A549 (cell line): ENCODE results near the gene PCDH9. TPM values are rescaled to one million over a fixed set of nuclear protein-coding genes. Genes with fewer than 3 reads are reported as not detected.

Source experiments
- ATAC-seq, 2 experiments: fragments of 200-7000 bp in 1 of 2; fragments of >200 bp in 1 of 2; cut with Nextera tagmentation in 1 of 2; cut with Tn5 transposase in 1 of 2; 3 replicates each; pipeline versions ENCODE4 v1.8.0 to v1.9.1; 2018 to 2020; ENCODE audit warnings: mild to moderate bottlenecking in 1 of 2, moderate library complexity in 1 of 2
- CTCF ChIA-PET: fragments of 300-600 bp; sonication (Branson Sonifier 250); formaldehyde crosslinking; extraction: SDS; loops from one replicate; lab custom pipeline; 2021; ENCODE audit warnings: antibody characterized with exemption, inconsistent platforms; lab: Yijun Ruan, JAX
- POLR2A ChIA-PET: fragments of 350-600 bp; formaldehyde crosslinking; extraction: SDS; loops from one replicate; lab custom pipeline; 2021; ENCODE audit warnings: antibody characterized with exemption, inconsistent platforms; lab: Yijun Ruan, JAX
- DNase-seq, 2 experiments: peaks; one replicate each; pipeline versions ENCODE4 v3.0.0 to v3.0.0-alpha.2; 2011 to 2016; ENCODE audit warnings: low read depth in 1 of 2, low spot score in 1 of 2
- FAIRE-seq: peaks from 2 replicates; lab custom pipeline; 2011; peaks lifted over from hg19 to GRCh38; lab: Jason Lieb, UNC
- H3K27ac ChIP-seq, 2 experiments: fragments of >200 bp; sonication (Bioruptor Twin); formaldehyde crosslinking; 3 replicates each; pipeline ENCODE4 v1.5.1; 2016 to 2017
- H3K4me1 ChIP-seq: fragments of >200 bp; sonication (Bioruptor Twin); formaldehyde crosslinking; 3 replicates; pipeline ENCODE4 v1.6.1; 2016
- H3K4me2 ChIP-seq: fragments of >200 bp; sonication (Bioruptor Twin); formaldehyde crosslinking; 3 replicates; pipeline ENCODE4 v1.6.1; 2016
- H3K4me3 ChIP-seq: fragments of >200 bp; sonication (Bioruptor Twin); formaldehyde crosslinking; 3 replicates; pipeline ENCODE4 v1.5.1; 2016
- H3K9me3 ChIP-seq: fragments of >200 bp; sonication (Bioruptor Twin); formaldehyde crosslinking; 3 replicates; pipeline ENCODE4 v1.6.1; 2016
- BHLHE40 ChIP-seq: IDR thresholded peaks from 2 replicates; pipeline ENCODE4 v1.6.1; 2012; ENCODE audit warnings: low read depth, low read length, inconsistent platforms
- CBX2 ChIP-seq: fragments of 200-600 bp; sonication (generic); IDR thresholded peaks from 2 replicates; pipeline ENCODE4 v1.6.1; 2016; ENCODE audit warnings: low read depth, mild to moderate bottlenecking, borderline replicate concordance
- CHD2 ChIP-seq: fragments of 150-350 bp; IDR thresholded peaks from 2 replicates; pipeline ENCODE4 v1.6.1; 2014; ENCODE audit warnings: low read length; ENCODE audit not compliant: partially characterized antibody
- EHF ChIP-seq: fragments of 250-450 bp; sonication (Bioruptor Pico); IDR thresholded peaks from 2 replicates; pipeline ENCODE4 v1.5.0; 2020; ENCODE audit warnings: mild to moderate bottlenecking
- EHMT2 ChIP-seq: fragments of 200-600 bp; sonication (generic); IDR thresholded peaks from 2 replicates; pipeline ENCODE4 v1.6.1; 2016; ENCODE audit warnings: antibody characterized with exemption, low read depth, mild to moderate bottlenecking, moderate library complexity
- EP300 ChIP-seq, 2 experiments: fragments of >200 bp; sonication (Bioruptor Twin); formaldehyde crosslinking; IDR thresholded peaks; 2 replicates in 1 of 2; 3 replicates in 1 of 2; pipeline ENCODE4 v1.6.1; 2016 to 2017
- ESRRA ChIP-seq: fragments of 150-350 bp; IDR thresholded peaks from 2 replicates; pipeline ENCODE4 v1.6.1; 2014; ENCODE audit warnings: mild to moderate bottlenecking, low read length, borderline replicate concordance
- FOSB ChIP-seq: fragments of 250-450 bp; sonication (Bioruptor Pico); IDR thresholded peaks from 2 replicates; pipeline ENCODE4 v1.5.0; 2020; ENCODE audit warnings: mild to moderate bottlenecking, moderate library complexity
- FOXS1 ChIP-seq: fragments of 250-450 bp; sonication (Bioruptor Pico); IDR thresholded peaks from 2 replicates; pipeline ENCODE4 v1.5.0; 2020; ENCODE audit warnings: mild to moderate bottlenecking, moderate library complexity
- HDAC2 ChIP-seq: fragments of 200-600 bp; sonication (generic); IDR thresholded peaks from 2 replicates; pipeline ENCODE4 v1.6.1; 2016
- KDM1A ChIP-seq: fragments of 200-600 bp; sonication (generic); IDR thresholded peaks from 2 replicates; pipeline ENCODE4 v1.6.1; 2016; ENCODE audit warnings: low read depth, mild to moderate bottlenecking
- MAZ ChIP-seq: fragments of 150-350 bp; IDR thresholded peaks from 2 replicates; pipeline ENCODE4 v1.6.1; 2014; ENCODE audit warnings: antibody characterized with exemption, low read depth, low read length, borderline replicate concordance
- NR3C1 ChIP-seq: fragments of >200 bp; sonication (Bioruptor Twin); formaldehyde crosslinking; IDR thresholded peaks from 3 replicates; pipeline ENCODE4 v1.6.1; 2017
- PHF8 ChIP-seq: fragments of 200-600 bp; sonication (generic); IDR thresholded peaks from 2 replicates; pipeline ENCODE4 v1.6.1; 2016; ENCODE audit warnings: low read depth, mild to moderate bottlenecking, antibody characterized with exemption, moderate library complexity, borderline replicate concordance
- POLR2AphosphoS2 ChIP-seq: conservative IDR thresholded peaks from 2 replicates; pipeline ENCODE4 v1.6.1; 2012; ENCODE audit warnings: low read length, improper control_type of control experiment, inconsistent platforms
- RFX5 ChIP-seq: fragments of 450-650 bp; IDR thresholded peaks from 2 replicates; pipeline ENCODE4 v1.7.1; 2014; ENCODE audit warnings: antibody characterized with exemption, mild to moderate bottlenecking, moderate library complexity
- RNF2 ChIP-seq: fragments of 200-600 bp; sonication (generic); IDR thresholded peaks from 2 replicates; pipeline ENCODE4 v1.6.1; 2016; ENCODE audit warnings: low read depth, mild to moderate bottlenecking, antibody characterized with exemption, moderate library complexity, borderline replicate concordance
- SREBF2 ChIP-seq: fragments of 450-650 bp; IDR thresholded peaks from 2 replicates; pipeline ENCODE4 v1.6.1; 2014; ENCODE audit warnings: mild to moderate bottlenecking, moderate library complexity
- ZC3H11A ChIP-seq: fragments of 450-650 bp; IDR thresholded peaks from 2 replicates; pipeline ENCODE4 v1.6.1; 2014; ENCODE audit warnings: antibody characterized with exemption, mild to moderate bottlenecking
- ZSCAN20 ChIP-seq: fragments of 250-450 bp; sonication (Bioruptor Pico); IDR thresholded peaks from 2 replicates; pipeline ENCODE4 v1.8.0; 2022; ENCODE audit warnings: mild to moderate bottlenecking, moderate library complexity
- WGBS: methylation state at CpG from one replicate; pipeline ENCODE4 v1.1.6; 2017; ENCODE audit errors: missing lambda C conversion rate; 5-methylcytosine and 5-hydroxymethylcytosine counted together
- polyA plus RNA-seq, 4 experiments: library from polyadenylated mRNA; depleted of rRNA in 3 of 4; stranded (reverse); fragments of >200 nt; fragmentation: RNase III in 1 of 4; extraction: RNeasy Plus Mini Kit Qiagen cat#74134 plus additional on column Dnase treatment in 1 of 4; gene quantifications; 2 replicates in 3 of 4; 3 replicates in 1 of 4; pipeline ENCODE4 v1.2.3, GENCODE V29; 2011 to 2017
- TF ChIP-seq, protein P1 (sequence below): fragments of 250-450 bp; sonication (Bioruptor Pico); IDR thresholded peaks from 2 replicates; pipeline ENCODE4 v1.5.0; 2020; ENCODE audit warnings: low read depth, mild to moderate bottlenecking, moderate library complexity
- TF ChIP-seq, protein P2 (sequence below): fragments of >200 bp; sonication (Bioruptor Twin); formaldehyde crosslinking; IDR thresholded peaks from 3 replicates; pipeline ENCODE4 v1.6.1; 2016
- TF ChIP-seq, protein P3 (sequence below): fragments of 150-350 bp; IDR thresholded peaks from 2 replicates; pipeline ENCODE4 v1.6.1; 2014; ENCODE audit warnings: low read depth, mild to moderate bottlenecking, low read length

The PCDH9 gene
- polyA plus RNA-seq, 2 of the 4 experiments (the other 2 are of a cell fraction) = 16.0 to 29.5 TPM

DNA sequence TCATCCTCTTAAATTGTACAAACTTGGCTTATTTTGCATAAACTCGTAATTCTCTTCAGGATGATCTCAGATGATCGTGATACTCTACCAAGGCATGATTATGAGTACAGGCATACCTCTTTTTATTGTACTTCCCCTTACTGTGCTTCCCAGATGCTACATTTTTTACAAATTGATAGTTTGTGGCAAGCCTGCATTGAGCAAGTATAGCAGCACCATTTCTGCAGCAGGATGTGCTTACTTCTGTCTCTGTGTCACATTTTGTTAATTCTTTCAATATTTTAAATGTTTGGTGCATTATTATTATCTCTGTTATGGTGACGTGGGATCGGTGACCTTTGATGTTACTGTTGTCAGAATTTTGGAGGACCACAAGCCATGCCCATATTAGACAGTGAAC, 752.3 kb downstream of the PCDH9 start:
- DNase-seq (no peak), FAIRE-seq (no peak)
- Histone ChIP-seq H3K4me2 (no peak overlapping the region), H3K4me1 (no peaks in the 10 kb centered on the region), H3K9me3 (no peaks in the 10 kb centered on the region)
- WGBS = 92% methylated on average over 4 of the region's 4 CpGs
- POLR2A ChIA-PET = no interaction called here
- TF ChIP-seq EP300 (IDR thresholded peaks at IDR 0.05) (no peak), HDAC2 (no peak), EHF (CRISPR knock-in tag) (no peak), EHMT2 (no peak), ZSCAN20 (CRISPR knock-in tag) (no peak), RFX5 (no peak), PHF8 (no peak), BHLHE40 (no peak), ZC3H11A (no peak), KDM1A (no peak), FOSB (CRISPR knock-in tag) (no peak), NR3C1 (no peak)
- TF ChIP-seq, protein P1, sequence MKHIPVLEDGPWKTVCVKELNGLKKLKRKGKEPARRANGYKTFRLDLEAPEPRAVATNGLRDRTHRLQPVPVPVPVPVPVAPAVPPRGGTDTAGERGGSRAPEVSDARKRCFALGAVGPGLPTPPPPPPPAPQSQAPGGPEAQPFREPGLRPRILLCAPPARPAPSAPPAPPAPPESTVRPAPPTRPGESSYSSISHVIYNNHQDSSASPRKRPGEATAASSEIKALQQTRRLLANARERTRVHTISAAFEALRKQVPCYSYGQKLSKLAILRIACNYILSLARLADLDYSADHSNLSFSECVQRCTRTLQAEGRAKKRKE (CRISPR knock-in tag) = no peak
- TF ChIP-seq, all 56 proteins: peak for 0
- no peak for ATAC-seq
- Histone ChIP-seq H3K4me3 (no peak overlapping the region), H3K27ac (no peak overlapping the region)
- CTCF ChIA-PET = no interaction called here

DNA sequence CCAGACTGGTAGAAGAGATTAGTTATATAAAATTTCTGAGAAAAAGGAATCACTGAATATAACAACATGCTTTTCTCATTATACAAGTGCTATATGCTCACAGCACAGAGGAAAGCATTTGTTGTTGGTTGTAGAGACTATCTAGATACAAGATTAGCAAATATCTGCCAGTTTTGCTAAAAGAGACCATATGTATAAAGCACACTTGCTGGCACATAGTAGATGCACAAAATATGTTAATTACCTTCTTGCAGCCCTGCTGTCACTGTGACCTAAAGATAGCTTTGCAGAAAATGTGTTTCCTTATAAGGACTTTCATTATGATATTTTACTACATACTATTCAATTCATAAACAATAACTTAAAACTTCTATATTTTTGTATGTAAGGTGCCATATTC, 755.1 kb downstream of the PCDH9 start:
- TF ChIP-seq, protein P2, sequence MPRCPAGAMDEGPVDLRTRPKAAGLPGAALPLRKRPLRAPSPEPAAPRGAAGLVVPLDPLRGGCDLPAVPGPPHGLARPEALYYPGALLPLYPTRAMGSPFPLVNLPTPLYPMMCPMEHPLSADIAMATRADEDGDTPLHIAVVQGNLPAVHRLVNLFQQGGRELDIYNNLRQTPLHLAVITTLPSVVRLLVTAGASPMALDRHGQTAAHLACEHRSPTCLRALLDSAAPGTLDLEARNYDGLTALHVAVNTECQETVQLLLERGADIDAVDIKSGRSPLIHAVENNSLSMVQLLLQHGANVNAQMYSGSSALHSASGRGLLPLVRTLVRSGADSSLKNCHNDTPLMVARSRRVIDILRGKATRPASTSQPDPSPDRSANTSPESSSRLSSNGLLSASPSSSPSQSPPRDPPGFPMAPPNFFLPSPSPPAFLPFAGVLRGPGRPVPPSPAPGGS = no peak
- TF ChIP-seq KDM1A (no peak), MAZ (no peak), RNF2 (no peak), CBX2 (no peak), ESRRA (no peak), CHD2 (no peak), FOXS1 (no peak), SREBF2 (no peak), POLR2AphosphoS2 (no peak), BHLHE40 (no peak)
- TF ChIP-seq, protein P1 (CRISPR knock-in tag) = no peak
- TF ChIP-seq, protein P3, sequence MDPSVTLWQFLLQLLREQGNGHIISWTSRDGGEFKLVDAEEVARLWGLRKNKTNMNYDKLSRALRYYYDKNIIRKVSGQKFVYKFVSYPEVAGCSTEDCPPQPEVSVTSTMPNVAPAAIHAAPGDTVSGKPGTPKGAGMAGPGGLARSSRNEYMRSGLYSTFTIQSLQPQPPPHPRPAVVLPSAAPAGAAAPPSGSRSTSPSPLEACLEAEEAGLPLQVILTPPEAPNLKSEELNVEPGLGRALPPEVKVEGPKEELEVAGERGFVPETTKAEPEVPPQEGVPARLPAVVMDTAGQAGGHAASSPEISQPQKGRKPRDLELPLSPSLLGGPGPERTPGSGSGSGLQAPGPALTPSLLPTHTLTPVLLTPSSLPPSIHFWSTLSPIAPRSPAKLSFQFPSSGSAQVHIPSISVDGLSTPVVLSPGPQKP = no peak
- H3K27ac ChIP-seq = no peak overlapping the region
- no peak for DNase-seq
- H3K4me1 ChIP-seq = no peaks in the 10 kb centered on the region
- POLR2A ChIA-PET = no interaction called here
- CTCF ChIA-PET = no interaction called here
- ATAC-seq = no peak
- H3K4me2 ChIP-seq = no peak overlapping the region
- FAIRE-seq = no peak
- H3K4me3 ChIP-seq = no peak overlapping the region
- H3K9me3 ChIP-seq = no peaks in the 10 kb centered on the region
